GM12878 (cell line): ENCODE results near the gene VPS54. TPM values are rescaled to one million over a fixed set of nuclear protein-coding genes. Genes with fewer than 3 reads are reported as not detected.

Experiments used
- ATAC-seq: fragments of 200-7000 bp; cut with Tn5 transposase; 3 replicates; pipeline ENCODE4 v1.9.1; 2020; ENCODE audit warnings: mild to moderate bottlenecking, moderate library complexity
- BruUV-seq: library from RNA; stranded (reverse); fragments of 400-500 nt; replicated peaks from 2 replicates; lab custom pipeline; 2021; lab: Mats Ljungman, UMichigan
- CTCF ChIA-PET: fragments of 300-600 bp; sonication (Branson Sonifier 250); formaldehyde crosslinking; extraction: SDS; loops from one replicate; lab custom pipeline; 2021; ENCODE audit warnings: inconsistent platforms; lab: Yijun Ruan, JAX
- POLR2A ChIA-PET: fragments of 350-600 bp; formaldehyde crosslinking; extraction: SDS; loops from one replicate; lab custom pipeline; 2021; ENCODE audit warnings: inconsistent platforms; lab: Charles Lee
- RAD21 ChIA-PET: fragments of 300-600 bp; sonication (Branson Sonifier 250); formaldehyde crosslinking; loops from one replicate; lab custom pipeline; 2023; ENCODE audit warnings: antibody characterized with exemption; ENCODE audit not compliant: unreplicated experiment; lab: Charles Lee
- SMC1A ChIA-PET: fragments of 300-600 bp; sonication (Branson Sonifier 250); formaldehyde crosslinking; loops from one replicate; lab custom pipeline; 2023; ENCODE audit not compliant: unreplicated experiment, uncharacterized antibody; lab: Charles Lee
- DNase-seq: peaks from one replicate; pipeline ENCODE4 v3.0.0-alpha.2; 2011; ENCODE audit warnings: low read depth, low spot score
- FAIRE-seq: peaks from 3 replicates; lab custom pipeline; 2011; peaks lifted over from hg19 to GRCh38; lab: Jason Lieb, UNC
- H2AFZ ChIP-seq: 2 replicates; pipeline ENCODE4 v1.6.0; 2011; ENCODE audit warnings: low read depth, low read length, control low read depth; ENCODE audit not compliant: control insufficient read depth
- H3K27ac ChIP-seq: 2 replicates; pipeline ENCODE4 v1.5.1; 2011; ENCODE audit warnings: control low read depth; ENCODE audit not compliant: control insufficient read depth, insufficient read depth
- H3K27me3 ChIP-seq, 2 experiments: replicated peaks in 1 of 2; 2 replicates each; pipeline versions ENCODE4 v1.6.0 to v1.6.1; 2011; ENCODE audit warnings: low read length in 1 of 2; ENCODE audit not compliant: control insufficient read depth in 2 of 2, insufficient read depth in 2 of 2
- H3K36me3 ChIP-seq, 2 experiments: 2 replicates each; pipeline ENCODE4 v1.5.1; 2011; ENCODE audit warnings: low read length in 1 of 2; ENCODE audit not compliant: control insufficient read depth in 2 of 2, insufficient read depth in 2 of 2
- H3K4me1 ChIP-seq: 2 replicates; pipeline ENCODE4 v1.6.1; 2011; ENCODE audit warnings: mild to moderate bottlenecking, low read length, moderate library complexity, mixed read lengths; ENCODE audit not compliant: control insufficient read depth, insufficient read depth
- H3K4me2 ChIP-seq: 2 replicates; pipeline ENCODE4 v1.6.0; 2011; ENCODE audit warnings: control low read depth; ENCODE audit not compliant: control insufficient read depth, insufficient read depth
- H3K4me3 ChIP-seq: fragments of 200-600 bp; sonication (generic); 2 replicates; pipeline ENCODE4 v1.5.1; 2016
- H3K79me2 ChIP-seq: 2 replicates; pipeline ENCODE4 v1.6.0; 2011; ENCODE audit warnings: low read length; ENCODE audit not compliant: control insufficient read depth, insufficient read depth
- H3K9ac ChIP-seq: 2 replicates; pipeline ENCODE4 v1.8.0; 2011; ENCODE audit warnings: low read length, control low read depth, mixed read lengths; ENCODE audit not compliant: control insufficient read depth, insufficient read depth
- H3K9me3 ChIP-seq: replicated peaks from 3 replicates; pipeline ENCODE4 v1.5.1; 2011; ENCODE audit warnings: mild to moderate bottlenecking, low read length; ENCODE audit not compliant: control insufficient read depth, insufficient read depth
- H4K20me1 ChIP-seq: 2 replicates; pipeline ENCODE4 v1.6.0; 2011; ENCODE audit not compliant: control insufficient read depth, insufficient read depth
- BCL11A ChIP-seq: IDR thresholded peaks from 2 replicates; pipeline ENCODE4 v1.6.1; 2011; ENCODE audit warnings: low read depth, low read length
- BRCA1 ChIP-seq: IDR thresholded peaks from 2 replicates; pipeline ENCODE4 v1.6.1; 2011; ENCODE audit warnings: low read depth, low read length, improper control_type of control experiment
- KAT2A ChIP-seq: conservative IDR thresholded peaks from 2 replicates; pipeline ENCODE4 v1.6.1; 2011; ENCODE audit warnings: low read depth, low read length; ENCODE audit not compliant: control insufficient read depth
- KDM1A ChIP-seq: fragments of 200-600 bp; sonication (generic); IDR thresholded peaks from 2 replicates; pipeline ENCODE4 v1.6.1; 2016; ENCODE audit warnings: borderline replicate concordance
- MEF2B ChIP-seq: fragments of 450-650 bp; IDR thresholded peaks from 2 replicates; pipeline ENCODE4 v1.6.1; 2018; ENCODE audit warnings: mild to moderate bottlenecking, moderate library complexity; ENCODE audit not compliant: partially characterized antibody, poor library complexity, severe bottlenecking
- NBN ChIP-seq: fragments of 450-650 bp; IDR thresholded peaks from 2 replicates; pipeline ENCODE4 v1.6.1; 2016
- NFIC ChIP-seq: IDR thresholded peaks from 2 replicates; pipeline ENCODE4 v1.6.1; 2012; ENCODE audit warnings: low read depth, mild to moderate bottlenecking, inconsistent platforms, low read length, moderate library complexity
- NFXL1 ChIP-seq: fragments of 450-650 bp; IDR thresholded peaks from 2 replicates; pipeline ENCODE4 v1.6.1; 2017; ENCODE audit warnings: antibody characterized with exemption, mild to moderate bottlenecking, borderline replicate concordance
- PAX5 ChIP-seq: IDR thresholded peaks from 2 replicates; pipeline ENCODE4 v1.6.1; 2011; ENCODE audit warnings: low read depth, low read length, borderline replicate concordance
- RAD51 ChIP-seq: fragments of 450-650 bp; IDR thresholded peaks from 2 replicates; pipeline ENCODE4 v1.6.1; 2016; ENCODE audit warnings: moderate library complexity, mild to moderate bottlenecking, inconsistent platforms
- RBBP5 ChIP-seq: fragments of 200-600 bp; sonication (generic); conservative IDR thresholded peaks from 2 replicates; pipeline ENCODE4 v1.6.1; 2016
- RELA ChIP-seq: fragments of 450-650 bp; IDR thresholded peaks from 2 replicates; pipeline ENCODE4 v1.8.0; 2014; ENCODE audit warnings: borderline replicate concordance; ENCODE audit not compliant: partially characterized antibody
- SP1 ChIP-seq: IDR thresholded peaks from one replicate; pipeline ENCODE4 v1.6.1; 2011; ENCODE audit warnings: low read depth, low read length
- WGBS: methylation state at CpG from one replicate; pipeline ENCODE4 v1.1.6; 2016; ENCODE audit warnings: low lambda C conversion rate; ENCODE audit not compliant: insufficient replicate concordance, insufficient coverage; ENCODE audit errors: missing lambda C conversion rate; 5-methylcytosine and 5-hydroxymethylcytosine counted together
- in situ Hi-C: fragments of 300-500 bp; cut with MboI; formaldehyde crosslinking; loops from 9 replicates; pipeline ENCODE4 v1.14.3; 2018; ENCODE audit warnings: mixed read lengths
- intact Hi-C: fragments of 100-400 bp; cut with micrococcal nuclease; formaldehyde crosslinking; loops from one replicate; pipeline ENCODE4 v1.14.2; 2022; ENCODE audit not compliant: unreplicated experiment
- polyA plus RNA-seq, 11 experiments: library from polyadenylated mRNA; depleted of rRNA in 4 of 11; unstranded in 6 of 11; stranded (reverse) in 5 of 11; fragments of >200 nt; fragmentation: Nextera tagmentation in 4 of 11; fragmentation: Illumina TruSeq in 1 of 11; extraction: Ambion mirVana in 4 of 11; extraction: Trizol in 1 of 11; gene quantifications; 1 replicate in 1 of 11; 2 replicates in 10 of 11; pipeline versions ENCODE4 v1.2.1 to v1.2.3, GENCODE V29; 2011 to 2016; ENCODE audit warnings: inconsistent platforms in 2 of 11, missing spikeins in 2 of 11, low read depth in 1 of 11
- total RNA-seq, 4 experiments: library from RNA; depleted of rRNA in 3 of 4; stranded (reverse); fragments of >200 nt in 3 of 4; fragmentation: Illumina TruSeq in 1 of 4; extraction: Trizol in 1 of 4; gene quantifications; 2 replicates each; pipeline versions ENCODE4 v1.2.1 to v1.2.3, GENCODE V29; 2013 to 2021

VPS54 gene
- total and polyA plus RNA-seq, 10 of the 15 experiments (the other 5 are each of a cell fraction or from before 2014, with no cell fraction given): 1.6 to 16.2 (median 9.3) TPM

DNA sequence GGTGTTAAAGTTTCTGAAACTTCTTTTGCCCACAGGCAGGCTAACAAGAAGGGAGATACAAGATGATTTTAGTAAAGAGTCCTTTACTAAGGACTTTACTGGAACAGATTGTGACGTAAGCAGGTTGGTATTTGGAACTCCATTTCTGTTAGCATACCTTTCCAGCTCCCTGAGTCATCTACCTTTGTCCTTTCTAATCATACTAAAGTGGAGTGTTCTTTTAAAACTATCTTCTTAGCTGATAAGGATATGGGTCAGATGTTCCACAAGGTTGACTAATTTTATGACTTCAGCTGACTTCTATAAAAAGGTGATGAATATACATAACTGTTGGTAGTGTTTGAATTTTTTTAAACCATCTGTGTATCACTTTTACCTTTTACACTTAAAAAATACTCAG, 156.4 kb downstream of the VPS54 start:
- H3K4me2 ChIP-seq: no peak overlapping the region
- no peak for ATAC-seq
- CTCF ChIA-PET: interaction anchor here (0.9 to 14.9 kb wide), 5 partner anchors 14 to 171 kb away, joined by 3 to 170 read pairs (median 26); no protein-coding TSS in a partner anchor

More for the DNA sequence above, 156.4 kb downstream of the VPS54 start:
- H2AFZ ChIP-seq: no peak overlapping the region
- no peaks in the 10 kb centered on the region for H3K4me1 ChIP-seq
- no peaks in the 10 kb centered on the region for H4K20me1 ChIP-seq
- peaks cover 3 to 9% of the 10 kb centered on the region in 2 experiments; a peak in 2 of 4 replicates for H3K36me3 ChIP-seq
- no peaks in the 10 kb centered on the region; the same call in none of the 2 replicates for H3K79me2 ChIP-seq
- H3K9me3 ChIP-seq: no peaks in the 10 kb centered on the region
- H3K9ac ChIP-seq: no peak overlapping the region
- BruUV-seq: no TSS peak
- TF ChIP-seq RELA: no peak
- no peak for TF ChIP-seq BCL11A
- no peak for TF ChIP-seq NBN
- TF ChIP-seq SP1: no peak
- TF ChIP-seq RAD51: no peak
- no peak for TF ChIP-seq NFXL1
- TF ChIP-seq BRCA1: no peak
- TF ChIP-seq KDM1A: no peak
- no peak for TF ChIP-seq NFIC
- TF ChIP-seq KAT2A: no peak
- no peak for TF ChIP-seq PAX5
- TF ChIP-seq MEF2B: no peak
- no peak for TF ChIP-seq RBBP5
- WGBS: 80% methylated on average over 1 of the region's 1 CpG
- peak; percentile 75 for FAIRE-seq
- no peak for DNase-seq
- H3K4me3 ChIP-seq: no peak overlapping the region
- in situ Hi-C loops (no loop called here), intact Hi-C loops (loop anchor here (5.0 kb wide), 1 partner anchor 271 kb away; no protein-coding TSS in a partner anchor)
- SMC1A ChIA-PET: interaction anchor here (1.0 to 10.2 kb wide), 3 partner anchors 10 to 19 kb away, joined by 5 to 90 read pairs (median 7); partner anchors contain the start of gene UGP2
- no peak overlapping the region for H3K27ac ChIP-seq
- H3K27me3 ChIP-seq: no peaks in the 10 kb centered on the region
- POLR2A ChIA-PET: interaction anchor here (0.5 to 1.3 kb wide), 2 partner anchors 10 to 14 kb away, joined by 3 read pairs; no protein-coding TSS in a partner anchor
- RAD21 ChIA-PET: interaction anchor here (2.3 to 4.9 kb wide), 3 partner anchors 18 to 171 kb away, joined by 9 to 38 read pairs (median 21); no protein-coding TSS in a partner anchor
